ENCODE measurements around the gene HNF4A. TPM values are rescaled to one million over a fixed set of nuclear protein-coding genes. Genes with fewer than 3 reads are reported as not detected.

The HNF4A gene
- total RNA-seq, 1 donor from 2014 or later = not detected

DNA sequence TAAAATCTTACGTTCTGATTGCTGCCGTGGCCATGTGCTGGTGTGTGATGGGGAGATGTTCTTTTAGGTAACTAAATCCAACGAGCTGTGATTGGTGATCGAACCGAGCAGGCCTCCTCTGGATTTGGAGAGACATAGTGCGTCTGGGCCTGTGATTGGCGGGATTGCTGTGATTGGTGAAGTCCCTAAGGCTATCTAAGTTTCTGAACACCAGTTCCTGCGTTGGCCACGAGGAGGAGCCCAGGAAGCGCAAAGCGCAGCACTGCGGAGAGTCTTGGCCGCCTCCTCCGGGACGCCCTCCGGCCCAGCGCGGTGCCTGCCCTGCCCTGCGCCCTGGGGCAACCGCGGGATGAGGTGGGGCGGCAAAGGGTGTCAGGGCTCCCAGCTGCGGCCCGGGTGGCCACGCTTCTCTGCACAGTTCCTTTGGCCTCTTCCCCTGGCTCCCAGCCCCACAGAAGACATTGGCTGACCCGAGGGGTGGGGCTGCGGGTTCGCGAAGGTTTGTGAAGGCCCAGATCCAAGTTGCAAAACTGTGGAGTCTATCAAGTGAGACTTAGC is 33.0 kb downstream of the HNF4A start:
- Histone ChIP-seq H3K27ac (ENCODE audit: low read depth, low read length) (no peak overlapping the region), H3K4me1 (ENCODE audit: control insufficient read depth in 3 of 3, insufficient read depth in 3 of 3, low read length in 3 of 3) (peaks cover 0 to 5% (median 3%) of the 10 kb centered on the region in 3 donors), H3K36me3 (ENCODE audit: control insufficient read depth in 3 of 3, insufficient read depth in 3 of 3, low read length in 3 of 3) (no peaks in the 10 kb centered on the region), H3K4me3 (ENCODE audit: low read length in 3 of 3) (no peak overlapping the region), H3K9ac (ENCODE audit: low read depth in 1 of 3, low read length in 3 of 3) (no peak overlapping the region), H3K9me3 (ENCODE audit: control insufficient read depth in 3 of 3, low read length in 3 of 3) (no peaks in the 10 kb centered on the region), H3K27me3 (ENCODE audit: control insufficient read depth in 3 of 3, insufficient read depth in 3 of 3, low read length in 3 of 3) (peaks cover 7 to 27% (median 22%) of the 10 kb centered on the region in 3 donors)

DNA sequence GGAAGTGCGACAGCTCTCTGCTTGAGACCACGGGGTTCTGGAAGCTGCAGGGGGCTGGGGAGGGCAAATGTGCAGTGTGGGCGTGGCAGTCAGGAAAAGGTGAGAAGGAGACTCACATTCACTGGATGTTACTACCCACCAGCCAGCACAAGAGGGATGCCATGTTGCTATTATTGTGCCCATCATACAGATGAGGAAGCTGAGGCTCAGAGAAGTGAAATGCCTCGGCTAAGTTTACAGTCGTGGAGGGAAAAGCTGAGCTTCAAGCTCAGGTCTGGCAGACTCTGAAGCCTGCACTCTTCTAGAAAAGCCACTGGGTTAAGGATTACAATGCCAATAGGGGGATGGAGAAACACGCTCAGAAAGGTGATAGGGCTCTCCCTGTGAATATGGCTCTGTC is 34.4 kb downstream of the HNF4A start:
- H3K27me3 ChIP-seq (ENCODE audit: control insufficient read depth in 3 of 3, insufficient read depth in 3 of 3, low read length in 3 of 3) = peaks cover 7 to 27% (median 22%) of the 10 kb centered on the region in 3 donors
- H3K4me1 ChIP-seq (ENCODE audit: control insufficient read depth in 3 of 3, insufficient read depth in 3 of 3, low read length in 3 of 3) = peaks cover 0 to 5% (median 3%) of the 10 kb centered on the region in 3 donors
- H3K27ac ChIP-seq (ENCODE audit: low read depth, low read length) = no peak overlapping the region

DNA sequence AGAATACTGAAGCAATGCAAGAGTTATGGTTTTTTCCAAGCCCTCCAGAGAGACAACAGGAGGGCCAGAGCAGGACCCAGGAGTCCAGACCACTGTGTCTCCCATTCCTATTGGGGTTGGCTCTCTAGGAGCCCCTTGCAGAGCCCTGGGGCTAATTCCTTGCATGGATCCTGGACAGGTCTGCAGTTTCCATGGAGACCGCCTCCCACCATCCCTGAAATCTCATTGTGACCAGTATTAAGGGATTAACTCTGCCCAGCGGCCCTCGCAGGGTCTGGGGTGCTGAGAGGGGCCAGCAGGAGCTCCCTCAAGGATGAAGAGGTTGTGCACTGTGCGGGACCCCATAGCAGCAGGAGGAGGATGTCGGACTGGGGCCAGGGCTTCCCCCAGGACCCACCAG is 34.8 kb downstream of the HNF4A start:
- peaks cover 10 to 27% (median 22%) of the 10 kb centered on the region in 3 donors for H3K27me3 ChIP-seq (ENCODE audit: control insufficient read depth in 3 of 3, insufficient read depth in 3 of 3, low read length in 3 of 3)
- H3K9ac ChIP-seq (ENCODE audit: low read depth in 1 of 3, low read length in 3 of 3) = no peak overlapping the region
- no peak overlapping the region for H3K27ac ChIP-seq (ENCODE audit: low read depth, low read length)
- no peak overlapping the region for H3K4me3 ChIP-seq (ENCODE audit: low read length in 3 of 3)
- no peaks in the 10 kb centered on the region for H3K36me3 ChIP-seq (ENCODE audit: control insufficient read depth in 3 of 3, insufficient read depth in 3 of 3, low read length in 3 of 3)
- no peaks in the 10 kb centered on the region for H3K9me3 ChIP-seq (ENCODE audit: control insufficient read depth in 3 of 3, low read length in 3 of 3)
- peaks cover 0 to 5% (median 3%) of the 10 kb centered on the region in 3 donors for H3K4me1 ChIP-seq (ENCODE audit: control insufficient read depth in 3 of 3, insufficient read depth in 3 of 3, low read length in 3 of 3)

More for the DNA sequence above, 34.4 kb downstream of the HNF4A start:
- Histone ChIP-seq H3K9me3 (ENCODE audit: control insufficient read depth in 3 of 3, low read length in 3 of 3) (no peaks in the 10 kb centered on the region), H3K9ac (ENCODE audit: low read depth in 1 of 3, low read length in 3 of 3) (no peak overlapping the region), H3K4me3 (ENCODE audit: low read length in 3 of 3) (no peak overlapping the region), H3K36me3 (ENCODE audit: control insufficient read depth in 3 of 3, insufficient read depth in 3 of 3, low read length in 3 of 3) (no peaks in the 10 kb centered on the region)

DNA sequence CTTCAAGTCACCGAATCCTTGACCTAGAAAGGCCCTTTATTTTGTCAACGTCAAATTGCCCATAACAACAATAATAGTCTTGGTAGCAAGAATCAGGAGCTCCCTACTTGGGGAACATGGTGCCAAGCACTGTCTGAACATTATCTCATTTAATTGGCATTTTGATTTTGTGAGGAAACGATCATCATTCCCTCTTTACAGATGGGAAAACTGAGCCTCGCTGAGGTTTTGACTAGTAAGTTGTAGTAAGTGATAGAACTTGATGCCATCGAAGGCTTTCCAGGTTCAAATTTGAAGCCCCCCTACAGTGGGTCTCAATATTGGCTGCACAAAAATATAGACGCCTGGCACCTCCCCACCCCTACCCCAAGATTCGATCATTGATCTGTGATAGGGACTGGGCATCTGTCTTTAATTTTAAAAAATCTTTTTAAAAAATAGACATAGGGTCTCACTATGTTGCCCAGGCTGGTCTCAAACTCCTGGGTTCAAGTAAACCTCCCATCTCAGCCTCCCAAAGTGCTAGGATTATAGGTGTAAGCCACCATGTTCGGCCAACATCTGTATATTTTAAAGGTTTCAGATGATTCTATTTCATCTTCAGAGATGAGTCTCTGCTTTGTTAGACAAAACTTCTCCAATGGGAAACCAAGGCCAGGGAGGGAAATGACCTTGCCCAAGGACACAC is 36.7 kb downstream of the HNF4A start:
- Histone ChIP-seq H3K36me3 (ENCODE audit: control insufficient read depth in 3 of 3, insufficient read depth in 3 of 3, low read length in 3 of 3) (no peaks in the 10 kb centered on the region), H3K9me3 (ENCODE audit: control insufficient read depth in 3 of 3, low read length in 3 of 3) (no peaks in the 10 kb centered on the region), H3K4me3 (ENCODE audit: low read length in 3 of 3) (no peak overlapping the region), H3K4me1 (ENCODE audit: control insufficient read depth in 3 of 3, insufficient read depth in 3 of 3, low read length in 3 of 3) (peaks cover 0 to 5% (median 3%) of the 10 kb centered on the region in 3 donors), H3K27me3 (ENCODE audit: control insufficient read depth in 3 of 3, insufficient read depth in 3 of 3, low read length in 3 of 3) (peaks cover 14 to 36% (median 22%) of the 10 kb centered on the region in 3 donors), H3K9ac (ENCODE audit: low read depth in 1 of 3, low read length in 3 of 3) (no peak overlapping the region), H3K27ac (ENCODE audit: low read depth, low read length) (no peak overlapping the region)

DNA sequence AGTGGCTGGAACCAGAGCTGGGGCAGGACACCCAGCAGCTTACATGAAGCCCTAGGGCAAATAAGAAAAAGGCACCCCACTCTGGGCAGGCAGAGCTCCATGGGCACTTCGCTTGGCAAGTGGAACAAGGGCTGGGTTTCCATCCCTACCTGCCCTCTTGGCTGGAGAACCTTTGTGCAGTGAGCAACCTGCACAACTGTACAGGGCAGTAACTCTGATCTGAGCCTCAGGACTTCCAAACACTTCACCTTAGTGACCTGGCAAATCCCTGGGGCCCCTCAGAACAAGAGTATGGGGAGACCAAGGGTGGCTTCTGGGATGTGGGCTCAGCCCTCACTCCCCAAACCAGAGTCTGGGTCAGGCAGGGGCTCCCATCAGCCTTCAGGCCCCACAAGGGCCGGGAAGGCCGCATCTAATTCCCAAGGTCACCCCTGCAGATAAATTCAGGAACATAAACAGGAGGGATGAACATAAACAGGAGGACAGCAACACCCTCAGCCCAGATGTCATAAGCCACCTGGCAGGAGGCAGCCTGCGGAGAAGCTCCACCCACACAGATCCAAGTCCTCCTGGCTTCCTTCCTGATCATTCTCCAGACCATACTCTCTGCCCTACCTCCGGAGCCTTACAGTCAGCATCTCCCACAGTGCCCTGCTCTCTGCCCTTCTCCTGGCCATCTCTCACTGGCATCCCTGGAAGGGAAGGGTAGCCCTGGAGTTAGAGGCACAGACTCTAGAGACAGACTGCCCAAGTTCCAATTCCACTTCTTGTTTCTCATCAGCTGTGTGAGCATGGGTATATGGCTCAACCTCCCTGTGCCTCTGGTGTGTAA is 37.5 kb downstream of the HNF4A start:
- Histone ChIP-seq H3K4me1 (ENCODE audit: control insufficient read depth in 3 of 3, insufficient read depth in 3 of 3, low read length in 3 of 3) (peaks cover 0 to 5% (median 3%) of the 10 kb centered on the region in 3 donors), H3K36me3 (ENCODE audit: control insufficient read depth in 3 of 3, insufficient read depth in 3 of 3, low read length in 3 of 3) (no peaks in the 10 kb centered on the region), H3K9me3 (ENCODE audit: control insufficient read depth in 3 of 3, low read length in 3 of 3) (no peaks in the 10 kb centered on the region), H3K9ac (ENCODE audit: low read depth in 1 of 3, low read length in 3 of 3) (no peak overlapping the region), H3K4me3 (ENCODE audit: low read length in 3 of 3) (no peak overlapping the region), H3K27ac (ENCODE audit: low read depth, low read length) (no peak overlapping the region), H3K27me3 (ENCODE audit: control insufficient read depth in 3 of 3, insufficient read depth in 3 of 3, low read length in 3 of 3) (peaks cover 14 to 33% (median 21%) of the 10 kb centered on the region in 3 donors)

DNA sequence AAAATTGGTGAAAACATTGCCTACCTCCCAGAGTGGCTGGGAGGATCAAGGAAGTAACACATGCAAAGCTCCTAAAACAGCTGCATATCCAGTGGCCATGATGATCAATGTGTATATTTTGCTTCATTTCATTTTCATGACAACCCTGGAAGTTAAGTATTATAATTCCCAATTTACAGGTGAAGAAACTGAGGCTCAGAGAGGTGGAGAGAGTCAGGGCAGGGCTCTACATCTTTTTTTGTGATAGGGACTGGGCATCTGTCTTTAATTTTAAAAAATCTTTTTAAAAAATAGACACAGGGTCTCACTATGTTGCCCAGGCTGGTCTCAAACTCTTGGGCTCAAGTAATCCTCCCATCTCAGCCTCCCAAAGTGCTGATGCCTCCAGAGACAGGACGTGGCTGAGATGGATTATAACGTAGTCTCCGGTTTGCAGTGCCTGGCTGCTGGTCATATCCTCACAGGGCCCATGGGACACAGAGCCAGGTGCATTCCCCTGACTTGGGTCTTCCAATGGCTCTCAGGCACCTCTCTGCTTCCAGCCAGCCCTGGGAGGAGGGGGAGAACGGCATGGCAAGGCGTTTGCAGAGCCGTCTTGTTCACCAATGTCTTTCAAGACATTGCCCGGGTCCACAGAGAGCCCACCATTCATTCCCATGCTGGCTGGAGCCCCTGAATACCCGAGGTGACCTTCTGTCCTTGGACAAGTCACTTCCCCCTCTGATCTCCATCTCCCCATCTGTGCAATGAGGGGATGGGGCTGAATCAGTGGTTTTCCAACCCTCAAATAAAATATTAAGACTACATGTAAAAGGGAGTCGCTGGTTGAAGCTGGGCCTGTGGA is 38.3 kb downstream of the HNF4A start:
- no peaks in the 10 kb centered on the region for H3K4me1 ChIP-seq (ENCODE audit: control insufficient read depth in 3 of 3, insufficient read depth in 3 of 3, low read length in 3 of 3)
- no peak overlapping the region for H3K4me3 ChIP-seq (ENCODE audit: low read length in 3 of 3)
- H3K9ac ChIP-seq (ENCODE audit: low read depth in 1 of 3, low read length in 3 of 3) = no peak overlapping the region
- no peaks in the 10 kb centered on the region for H3K9me3 ChIP-seq (ENCODE audit: control insufficient read depth in 3 of 3, low read length in 3 of 3)
- H3K27ac ChIP-seq (ENCODE audit: low read depth, low read length) = no peak overlapping the region
- peaks cover 8 to 25% (median 15%) of the 10 kb centered on the region in 3 donors for H3K27me3 ChIP-seq (ENCODE audit: control insufficient read depth in 3 of 3, insufficient read depth in 3 of 3, low read length in 3 of 3)
- no peaks in the 10 kb centered on the region for H3K36me3 ChIP-seq (ENCODE audit: control insufficient read depth in 3 of 3, insufficient read depth in 3 of 3, low read length in 3 of 3)

DNA sequence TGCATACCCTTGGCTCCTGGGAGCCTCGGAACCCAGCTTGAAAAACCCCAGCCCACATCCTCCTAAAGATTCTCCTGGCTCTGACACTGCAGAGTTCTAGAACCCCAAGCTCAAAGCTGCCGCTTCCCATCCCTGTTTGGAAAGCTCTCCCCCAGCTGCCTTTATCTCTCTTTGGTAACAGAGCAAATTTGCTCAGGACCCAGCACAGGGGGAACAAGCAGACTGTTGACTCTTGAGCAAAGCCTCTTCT is 38.9 kb downstream of the HNF4A start:
- H3K27me3 ChIP-seq (ENCODE audit: control insufficient read depth in 3 of 3, insufficient read depth in 3 of 3, low read length in 3 of 3) = peaks cover 9 to 19% (median 9%) of the 10 kb centered on the region in 3 donors
- H3K27ac ChIP-seq (ENCODE audit: low read depth, low read length) = no peak overlapping the region
- no peaks in the 10 kb centered on the region for H3K36me3 ChIP-seq (ENCODE audit: control insufficient read depth in 3 of 3, insufficient read depth in 3 of 3, low read length in 3 of 3)
- H3K4me1 ChIP-seq (ENCODE audit: control insufficient read depth in 3 of 3, insufficient read depth in 3 of 3, low read length in 3 of 3) = no peaks in the 10 kb centered on the region
- no peaks in the 10 kb centered on the region for H3K9me3 ChIP-seq (ENCODE audit: control insufficient read depth in 3 of 3, low read length in 3 of 3)
- no peak overlapping the region for H3K4me3 ChIP-seq (ENCODE audit: low read length in 3 of 3)
- no peak overlapping the region for H3K9ac ChIP-seq (ENCODE audit: low read depth in 1 of 3, low read length in 3 of 3)

DNA sequence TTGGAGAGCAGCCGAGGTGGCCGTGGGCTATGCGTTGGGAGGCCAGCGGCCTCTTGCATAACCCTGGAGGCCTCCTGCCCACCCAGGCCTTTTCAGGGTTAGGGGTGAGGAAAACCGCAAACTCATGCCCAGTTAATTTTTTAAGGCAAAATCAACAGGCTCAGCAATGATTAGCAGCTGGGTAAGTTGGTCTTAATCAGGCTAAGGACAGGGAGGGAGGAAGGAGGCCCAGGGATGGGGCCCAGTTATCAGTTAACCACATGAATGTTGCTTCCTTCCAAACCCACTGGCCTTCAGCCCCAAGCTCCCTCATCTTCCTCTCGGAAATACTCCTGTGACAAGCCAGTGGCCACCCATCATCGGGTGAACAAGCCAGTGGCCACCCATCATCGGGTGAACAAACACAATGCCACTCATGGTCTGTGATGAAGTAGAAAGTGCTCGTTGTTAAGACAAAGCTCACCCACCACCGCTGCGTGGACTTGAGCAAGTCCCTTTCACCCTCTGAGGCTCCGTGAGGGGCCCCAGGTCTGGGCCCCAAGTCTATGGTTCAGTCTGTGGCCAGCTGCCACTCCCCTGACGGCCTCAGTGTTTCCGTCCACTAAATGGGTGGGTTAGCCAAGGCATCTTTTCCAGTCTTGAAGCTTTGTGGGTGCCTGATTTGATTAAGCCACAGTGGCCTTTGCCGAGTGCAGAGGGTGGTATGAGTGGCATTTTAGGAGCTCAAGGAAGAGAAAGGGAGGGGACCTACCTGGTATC is 39.4 kb downstream of the HNF4A start:
- Histone ChIP-seq H3K9me3 (ENCODE audit: control insufficient read depth in 3 of 3, low read length in 3 of 3) (no peaks in the 10 kb centered on the region), H3K9ac (ENCODE audit: low read depth in 1 of 3, low read length in 3 of 3) (no peak overlapping the region), H3K36me3 (ENCODE audit: control insufficient read depth in 3 of 3, insufficient read depth in 3 of 3, low read length in 3 of 3) (no peaks in the 10 kb centered on the region), H3K4me1 (ENCODE audit: control insufficient read depth in 3 of 3, insufficient read depth in 3 of 3, low read length in 3 of 3) (no peaks in the 10 kb centered on the region), H3K27ac (ENCODE audit: low read depth, low read length) (no peak overlapping the region), H3K27me3 (ENCODE audit: control insufficient read depth in 3 of 3, insufficient read depth in 3 of 3, low read length in 3 of 3) (peaks cover 5 to 15% (median 12%) of the 10 kb centered on the region in 3 donors), H3K4me3 (ENCODE audit: low read length in 3 of 3) (peak overlapping the region in 1 of 3 donors; percentile 17)

All from skeletal muscle tissue (tissue), 4 donors.